SK-N-SH (cell line): ENCODE results near the gene VPS35L.

Experiments used
- CHD2 ChIP-seq: fragments of 150-350 bp; IDR thresholded peaks from 2 replicates; pipeline ENCODE4 v1.6.1; 2018; ENCODE audit warnings: low read length; ENCODE audit not compliant: partially characterized antibody
- EP300 ChIP-seq, 2 experiments: IDR thresholded peaks; 2 replicates each; pipeline versions ENCODE4 v1.4.0 to v1.6.1; 2012; ENCODE audit warnings: borderline replicate concordance in 1 of 2, low read depth in 1 of 2, low read length in 1 of 2
- FOXM1 ChIP-seq: IDR thresholded peaks from 2 replicates; pipeline ENCODE4 v1.4.0; 2012; ENCODE audit warnings: low read depth, mild to moderate bottlenecking
- RAD21 ChIP-seq: IDR thresholded peaks from 2 replicates; pipeline ENCODE4 v1.6.1; 2012; ENCODE audit warnings: mild to moderate bottlenecking, low read length
- SIN3A ChIP-seq: IDR thresholded peaks from 2 replicates; pipeline ENCODE4 v1.6.1; 2012; ENCODE audit warnings: low read depth, mild to moderate bottlenecking, low read length, moderate library complexity, borderline replicate concordance
- TCF12 ChIP-seq: IDR thresholded peaks from 2 replicates; pipeline ENCODE4 v1.4.0; 2012
- TEAD4 ChIP-seq: IDR thresholded peaks from 2 replicates; pipeline ENCODE4 v1.4.0; 2012; ENCODE audit warnings: mild to moderate bottlenecking, borderline replicate concordance; ENCODE audit not compliant: insufficient read depth
- ZBTB33 ChIP-seq: IDR thresholded peaks from 2 replicates; pipeline ENCODE4 v1.4.0; 2012; ENCODE audit warnings: low read depth, borderline replicate concordance
- TF ChIP-seq, protein P1 (sequence below): fragments of 200-600 bp; sonication (generic); IDR thresholded peaks from 2 replicates; pipeline ENCODE4 v1.6.1; 2017; ENCODE audit warnings: antibody characterized with exemption, mild to moderate bottlenecking, moderate library complexity
- TF ChIP-seq, protein P2 (sequence below): IDR thresholded peaks from 2 replicates; pipeline ENCODE4 v1.4.0; 2012; ENCODE audit warnings: low read depth
- TF ChIP-seq, protein P3 (sequence below): IDR thresholded peaks from 2 replicates; pipeline ENCODE4 v1.6.1; 2012; ENCODE audit warnings: mild to moderate bottlenecking, low read depth, low read length, moderate library complexity
- TF ChIP-seq, protein P4 (sequence below): fragments of 150-350 bp; IDR thresholded peaks from 2 replicates; pipeline ENCODE4 v1.6.1; 2016; ENCODE audit warnings: mild to moderate bottlenecking, low read depth, low read length

DNA sequence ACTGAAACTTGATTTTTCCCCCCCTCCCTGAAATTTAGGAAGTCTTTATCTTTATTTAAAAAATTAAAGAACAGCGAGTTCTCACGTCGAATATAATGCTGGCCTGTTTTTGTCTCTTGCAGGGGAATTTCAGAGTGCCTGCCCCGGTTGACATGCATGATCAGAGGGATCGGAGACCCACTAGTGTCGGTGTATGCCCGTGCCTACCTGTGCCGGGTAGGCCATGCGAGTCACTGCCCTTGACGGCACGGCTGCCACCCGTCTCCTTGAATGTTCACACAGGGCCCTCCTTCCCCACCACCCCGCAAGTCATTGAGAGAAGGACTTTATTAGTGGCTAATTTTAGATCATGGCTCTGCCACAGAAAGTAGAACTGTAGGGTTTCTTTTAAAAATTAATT lies 54.7 kb downstream of the VPS35L start:
- TF ChIP-seq SIN3A (no peak), RAD21 (no peak), EP300 (IDR thresholded peaks at IDR 0.05; ENCODE audit: borderline replicate concordance in 1 of 2, low read depth in 1 of 2, low read length in 1 of 2) (no peak), TCF12 (no peak), ZBTB33 (no peak), FOXM1 (no peak), TEAD4 (no peak), CHD2 (no peak)
- TF ChIP-seq, protein P1, sequence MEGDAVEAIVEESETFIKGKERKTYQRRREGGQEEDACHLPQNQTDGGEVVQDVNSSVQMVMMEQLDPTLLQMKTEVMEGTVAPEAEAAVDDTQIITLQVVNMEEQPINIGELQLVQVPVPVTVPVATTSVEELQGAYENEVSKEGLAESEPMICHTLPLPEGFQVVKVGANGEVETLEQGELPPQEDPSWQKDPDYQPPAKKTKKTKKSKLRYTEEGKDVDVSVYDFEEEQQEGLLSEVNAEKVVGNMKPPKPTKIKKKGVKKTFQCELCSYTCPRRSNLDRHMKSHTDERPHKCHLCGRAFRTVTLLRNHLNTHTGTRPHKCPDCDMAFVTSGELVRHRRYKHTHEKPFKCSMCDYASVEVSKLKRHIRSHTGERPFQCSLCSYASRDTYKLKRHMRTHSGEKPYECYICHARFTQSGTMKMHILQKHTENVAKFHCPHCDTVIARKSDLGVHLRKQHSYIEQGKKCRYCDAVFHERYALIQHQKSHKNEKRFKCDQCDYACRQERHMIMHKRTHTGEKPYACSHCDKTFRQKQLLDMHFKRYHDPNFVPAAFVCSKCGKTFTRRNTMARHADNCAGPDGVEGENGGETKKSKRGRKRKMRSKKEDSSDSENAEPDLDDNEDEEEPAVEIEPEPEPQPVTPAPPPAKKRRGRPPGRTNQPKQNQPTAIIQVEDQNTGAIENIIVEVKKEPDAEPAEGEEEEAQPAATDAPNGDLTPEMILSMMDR = no peak
- TF ChIP-seq, protein P2, sequence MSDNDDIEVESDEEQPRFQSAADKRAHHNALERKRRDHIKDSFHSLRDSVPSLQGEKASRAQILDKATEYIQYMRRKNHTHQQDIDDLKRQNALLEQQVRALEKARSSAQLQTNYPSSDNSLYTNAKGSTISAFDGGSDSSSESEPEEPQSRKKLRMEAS = no peak
- TF ChIP-seq, protein P3, sequence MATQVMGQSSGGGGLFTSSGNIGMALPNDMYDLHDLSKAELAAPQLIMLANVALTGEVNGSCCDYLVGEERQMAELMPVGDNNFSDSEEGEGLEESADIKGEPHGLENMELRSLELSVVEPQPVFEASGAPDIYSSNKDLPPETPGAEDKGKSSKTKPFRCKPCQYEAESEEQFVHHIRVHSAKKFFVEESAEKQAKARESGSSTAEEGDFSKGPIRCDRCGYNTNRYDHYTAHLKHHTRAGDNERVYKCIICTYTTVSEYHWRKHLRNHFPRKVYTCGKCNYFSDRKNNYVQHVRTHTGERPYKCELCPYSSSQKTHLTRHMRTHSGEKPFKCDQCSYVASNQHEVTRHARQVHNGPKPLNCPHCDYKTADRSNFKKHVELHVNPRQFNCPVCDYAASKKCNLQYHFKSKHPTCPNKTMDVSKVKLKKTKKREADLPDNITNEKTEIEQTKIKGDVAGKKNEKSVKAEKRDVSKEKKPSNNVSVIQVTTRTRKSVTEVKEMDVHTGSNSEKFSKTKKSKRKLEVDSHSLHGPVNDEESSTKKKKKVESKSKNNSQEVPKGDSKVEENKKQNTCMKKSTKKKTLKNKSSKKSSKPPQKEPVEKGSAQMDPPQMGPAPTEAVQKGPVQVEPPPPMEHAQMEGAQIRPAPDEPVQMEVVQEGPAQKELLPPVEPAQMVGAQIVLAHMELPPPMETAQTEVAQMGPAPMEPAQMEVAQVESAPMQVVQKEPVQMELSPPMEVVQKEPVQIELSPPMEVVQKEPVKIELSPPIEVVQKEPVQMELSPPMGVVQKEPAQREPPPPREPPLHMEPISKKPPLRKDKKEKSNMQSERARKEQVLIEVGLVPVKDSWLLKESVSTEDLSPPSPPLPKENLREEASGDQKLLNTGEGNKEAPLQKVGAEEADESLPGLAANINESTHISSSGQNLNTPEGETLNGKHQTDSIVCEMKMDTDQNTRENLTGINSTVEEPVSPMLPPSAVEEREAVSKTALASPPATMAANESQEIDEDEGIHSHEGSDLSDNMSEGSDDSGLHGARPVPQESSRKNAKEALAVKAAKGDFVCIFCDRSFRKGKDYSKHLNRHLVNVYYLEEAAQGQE = no peak
- TF ChIP-seq, protein P4, sequence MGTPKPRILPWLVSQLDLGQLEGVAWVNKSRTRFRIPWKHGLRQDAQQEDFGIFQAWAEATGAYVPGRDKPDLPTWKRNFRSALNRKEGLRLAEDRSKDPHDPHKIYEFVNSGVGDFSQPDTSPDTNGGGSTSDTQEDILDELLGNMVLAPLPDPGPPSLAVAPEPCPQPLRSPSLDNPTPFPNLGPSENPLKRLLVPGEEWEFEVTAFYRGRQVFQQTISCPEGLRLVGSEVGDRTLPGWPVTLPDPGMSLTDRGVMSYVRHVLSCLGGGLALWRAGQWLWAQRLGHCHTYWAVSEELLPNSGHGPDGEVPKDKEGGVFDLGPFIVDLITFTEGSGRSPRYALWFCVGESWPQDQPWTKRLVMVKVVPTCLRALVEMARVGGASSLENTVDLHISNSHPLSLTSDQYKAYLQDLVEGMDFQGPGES = no peak
